ENCODE measurements around the gene ZNF799. TPM values are rescaled to one million over a fixed set of nuclear protein-coding genes. Genes with fewer than 3 reads are reported as not detected.

The ZNF799 gene
- total and polyA plus RNA-seq, 2 of the 4 experiments (the other 2 are of a cell fraction), result 0.79 to 3.4 TPM

DNA sequence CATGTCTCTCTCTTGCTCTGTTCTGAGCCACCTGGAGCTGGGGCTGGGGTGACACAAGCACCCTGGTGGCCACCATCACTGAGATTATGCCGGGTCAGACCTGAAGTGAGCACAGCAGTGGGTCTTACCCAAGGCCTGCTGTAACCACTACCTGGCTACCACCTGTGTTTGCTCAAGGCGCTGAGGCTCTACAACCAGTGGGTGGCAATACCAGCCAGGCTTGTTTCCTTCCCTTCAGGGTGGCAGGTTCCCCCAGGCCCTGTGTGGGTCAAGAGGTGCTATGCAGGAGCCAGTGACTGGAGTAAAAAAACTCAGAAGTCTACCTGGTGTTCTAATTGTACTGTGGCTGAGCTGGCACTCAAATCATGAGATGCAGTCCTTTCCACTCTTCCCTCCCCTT, 47.7 kb upstream of the ZNF799 start:
- H3K56ac ChIP-seq (ENCODE audit: extremely low read depth, insufficient read depth, low read length), result no peak overlapping the region
- no peak overlapping the region for H3K23ac ChIP-seq (ENCODE audit: low read depth, low read length)
- 83% methylated on average over 1 of the region's 2 CpGs; no CpG with 5 or more reads in 1 of the 2 experiments for WGBS, 2 experiments (ENCODE audit: extremely low coverage in 2 of 2, insufficient read length in 1 of 2)
- ChIA-PET POLR2A (ENCODE audit: unreplicated experiment) (no interaction called here), CTCF (no interaction called here)
- no peaks in the 10 kb centered on the region for H3K4me1 ChIP-seq (ENCODE audit: control insufficient read depth, insufficient read depth, low read length)
- H2BK120ac ChIP-seq (ENCODE audit: low read depth, low read length), result no peak overlapping the region
- no peak overlapping the region for H4K8ac ChIP-seq (ENCODE audit: low read depth in 2 of 2, low read length in 2 of 2)
- no peaks in the 10 kb centered on the region for H3K27me3 ChIP-seq (ENCODE audit: control insufficient read depth, insufficient read depth, low read length)
- no peak overlapping the region for H4K5ac ChIP-seq (ENCODE audit: low read depth, low read length)
- no peak overlapping the region for H3K4ac ChIP-seq (ENCODE audit: low read depth, low read length)
- TF ChIP-seq CEBPB (IDR thresholded peaks at IDR 0.05; ENCODE audit: low read depth, low read length) (no peak), RFX5 (IDR thresholded peaks at IDR 0.05; ENCODE audit: low read depth, low read length) (no peak), RAD21 (IDR thresholded peaks at IDR 0.05; ENCODE audit: low read length) (no peak), CHD1 (IDR thresholded peaks at IDR 0.05; ENCODE audit: low read depth, low read length) (no peak), POLR2A (IDR thresholded peaks at IDR 0.05; ENCODE audit: low read depth, low read length) (no peak), SMC3 (IDR thresholded peaks at IDR 0.05; ENCODE audit: low read depth, low read length) (no peak), RCOR1 (IDR thresholded peaks at IDR 0.05; ENCODE audit: insufficient replicate concordance, low read length) (no peak), BHLHE40 (IDR thresholded peaks at IDR 0.05; ENCODE audit: low read depth, low read length) (no peak), NFE2L2 (IDR thresholded peaks at IDR 0.05; ENCODE audit: low read depth, low read length) (no peak)
- TF ChIP-seq, protein P1, sequence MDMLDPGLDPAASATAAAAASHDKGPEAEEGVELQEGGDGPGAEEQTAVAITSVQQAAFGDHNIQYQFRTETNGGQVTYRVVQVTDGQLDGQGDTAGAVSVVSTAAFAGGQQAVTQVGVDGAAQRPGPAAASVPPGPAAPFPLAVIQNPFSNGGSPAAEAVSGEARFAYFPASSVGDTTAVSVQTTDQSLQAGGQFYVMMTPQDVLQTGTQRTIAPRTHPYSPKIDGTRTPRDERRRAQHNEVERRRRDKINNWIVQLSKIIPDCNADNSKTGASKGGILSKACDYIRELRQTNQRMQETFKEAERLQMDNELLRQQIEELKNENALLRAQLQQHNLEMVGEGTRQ (IDR thresholded peaks at IDR 0.05; ENCODE audit: low read depth, low read length), result no peak
- TF ChIP-seq, protein P2, sequence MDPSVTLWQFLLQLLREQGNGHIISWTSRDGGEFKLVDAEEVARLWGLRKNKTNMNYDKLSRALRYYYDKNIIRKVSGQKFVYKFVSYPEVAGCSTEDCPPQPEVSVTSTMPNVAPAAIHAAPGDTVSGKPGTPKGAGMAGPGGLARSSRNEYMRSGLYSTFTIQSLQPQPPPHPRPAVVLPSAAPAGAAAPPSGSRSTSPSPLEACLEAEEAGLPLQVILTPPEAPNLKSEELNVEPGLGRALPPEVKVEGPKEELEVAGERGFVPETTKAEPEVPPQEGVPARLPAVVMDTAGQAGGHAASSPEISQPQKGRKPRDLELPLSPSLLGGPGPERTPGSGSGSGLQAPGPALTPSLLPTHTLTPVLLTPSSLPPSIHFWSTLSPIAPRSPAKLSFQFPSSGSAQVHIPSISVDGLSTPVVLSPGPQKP (IDR thresholded peaks at IDR 0.05; ENCODE audit: borderline replicate concordance, low read depth, low read length), result no peak
- no peak for ATAC-seq (ENCODE audit: low read depth)
- no peak overlapping the region for H3K18ac ChIP-seq (ENCODE audit: low read depth, low read length)
- H4K20me1 ChIP-seq (ENCODE audit: insufficient read depth, low read length), result no peaks in the 10 kb centered on the region
- peaks cover 36% of the 10 kb centered on the region for H3K9me3 ChIP-seq (ENCODE audit: control insufficient read depth, insufficient read depth, low read length)
- H2BK15ac ChIP-seq (ENCODE audit: low read depth, low read length), result no peak overlapping the region
- no peak overlapping the region for H3K4me2 ChIP-seq (ENCODE audit: low read depth, low read length)
- H2BK5ac ChIP-seq (ENCODE audit: low read depth, low read length, poor library complexity, severe bottlenecking), result no peak overlapping the region
- no peak overlapping the region for H3K4me3 ChIP-seq (ENCODE audit: insufficient read depth, low read depth, low read length)
- H2AK5ac ChIP-seq (ENCODE audit: low read depth, low read length), result no peak overlapping the region
- H3K9ac ChIP-seq (ENCODE audit: low read depth, low read length), result no peak overlapping the region
- H3K27ac ChIP-seq (ENCODE audit: insufficient read depth, low read length), result no peak overlapping the region
- H4K91ac ChIP-seq (ENCODE audit: insufficient read depth, low read depth, low read length), result no peak overlapping the region
- BruUV-seq (replicated peaks), result no TSS peak
- H3K14ac ChIP-seq (replicated peaks; ENCODE audit: low read depth, low read length), result no peak overlapping the region
- dilution Hi-C loops (cut with HindIII; ENCODE audit: low sequenced_read_pairs, unreplicated experiment), result no loop called here
- no peaks in the 10 kb centered on the region for H3K79me1 ChIP-seq (ENCODE audit: low read depth in 1 of 2, low read length in 2 of 2)
- DNase-seq, result no peak
- no peak overlapping the region for H2AFZ ChIP-seq (replicated peaks; ENCODE audit: low read length, poor library complexity)
- H3K36me3 ChIP-seq (ENCODE audit: control insufficient read depth, insufficient read depth, low read length), result no peaks in the 10 kb centered on the region
- intact Hi-C loops (cut with micrococcal nuclease), result no loop called here
- no peak overlapping the region for H2AK9ac ChIP-seq (replicated peaks; ENCODE audit: low read depth, low read length, poor library complexity)
- no peak overlapping the region for H2BK20ac ChIP-seq (ENCODE audit: low read depth, low read length)
- in situ Hi-C loops (cut with MboI; ENCODE audit: low sequenced_read_pairs), result no loop called here
- H3K9me1 ChIP-seq (ENCODE audit: insufficient read depth, low read length), result no peaks in the 10 kb centered on the region

Measured in IMR-90 (cell line).